Fibroblast of mammary gland (primary cell): ENCODE measurements around the gene MRM3.

ENCODE experiments used
- DNase-seq: peaks from one replicate; pipeline ENCODE4 v3.0.0-alpha.2; 2010; ENCODE audit warnings: low read depth
- H3K4me3 ChIP-seq: 2 replicates; pipeline ENCODE4 v1.5.1; 2011; ENCODE audit warnings: low read depth, mild to moderate bottlenecking, low read length, moderate library complexity; ENCODE audit not compliant: control insufficient read depth
- TF ChIP-seq, protein P1 (sequence below): conservative IDR thresholded peaks from 2 replicates; pipeline ENCODE4 v1.5.1; 2011; ENCODE audit warnings: low read depth, low read length, inconsistent platforms; ENCODE audit not compliant: control insufficient read depth, insufficient read depth

MRM3 gene

DNA sequence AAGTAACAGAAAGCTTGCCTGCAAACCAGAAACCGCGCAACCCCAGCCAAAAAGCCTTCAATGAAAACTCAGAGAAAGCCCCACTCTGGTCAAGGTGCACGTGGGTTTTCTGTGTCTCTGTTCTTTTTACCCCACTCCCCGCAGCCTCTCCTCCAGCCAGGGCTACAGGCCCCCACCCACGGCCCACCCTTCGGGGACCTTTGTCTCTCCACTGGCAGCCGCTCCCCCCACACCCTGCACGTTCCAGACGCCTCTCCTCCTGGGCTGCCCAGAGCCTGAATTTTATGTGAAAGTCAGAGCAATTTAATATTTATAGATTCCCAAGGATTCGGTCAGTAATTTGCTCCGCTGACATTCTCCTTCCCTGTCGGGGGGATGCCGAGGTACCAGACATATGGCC, 24.2 kb downstream of the MRM3 start:
- TF ChIP-seq, protein P1, sequence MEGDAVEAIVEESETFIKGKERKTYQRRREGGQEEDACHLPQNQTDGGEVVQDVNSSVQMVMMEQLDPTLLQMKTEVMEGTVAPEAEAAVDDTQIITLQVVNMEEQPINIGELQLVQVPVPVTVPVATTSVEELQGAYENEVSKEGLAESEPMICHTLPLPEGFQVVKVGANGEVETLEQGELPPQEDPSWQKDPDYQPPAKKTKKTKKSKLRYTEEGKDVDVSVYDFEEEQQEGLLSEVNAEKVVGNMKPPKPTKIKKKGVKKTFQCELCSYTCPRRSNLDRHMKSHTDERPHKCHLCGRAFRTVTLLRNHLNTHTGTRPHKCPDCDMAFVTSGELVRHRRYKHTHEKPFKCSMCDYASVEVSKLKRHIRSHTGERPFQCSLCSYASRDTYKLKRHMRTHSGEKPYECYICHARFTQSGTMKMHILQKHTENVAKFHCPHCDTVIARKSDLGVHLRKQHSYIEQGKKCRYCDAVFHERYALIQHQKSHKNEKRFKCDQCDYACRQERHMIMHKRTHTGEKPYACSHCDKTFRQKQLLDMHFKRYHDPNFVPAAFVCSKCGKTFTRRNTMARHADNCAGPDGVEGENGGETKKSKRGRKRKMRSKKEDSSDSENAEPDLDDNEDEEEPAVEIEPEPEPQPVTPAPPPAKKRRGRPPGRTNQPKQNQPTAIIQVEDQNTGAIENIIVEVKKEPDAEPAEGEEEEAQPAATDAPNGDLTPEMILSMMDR, result no peak
- no peak for DNase-seq
- H3K4me3 ChIP-seq, result no peak overlapping the region

- TF ChIP-seq, protein P1, result no peak
- DNase-seq, result no peak
- H3K4me3 ChIP-seq, result no peak overlapping the region
These were observed 24.8 kb downstream of the MRM3 start for GRCh38 chr17:806781-807522.

DNA sequence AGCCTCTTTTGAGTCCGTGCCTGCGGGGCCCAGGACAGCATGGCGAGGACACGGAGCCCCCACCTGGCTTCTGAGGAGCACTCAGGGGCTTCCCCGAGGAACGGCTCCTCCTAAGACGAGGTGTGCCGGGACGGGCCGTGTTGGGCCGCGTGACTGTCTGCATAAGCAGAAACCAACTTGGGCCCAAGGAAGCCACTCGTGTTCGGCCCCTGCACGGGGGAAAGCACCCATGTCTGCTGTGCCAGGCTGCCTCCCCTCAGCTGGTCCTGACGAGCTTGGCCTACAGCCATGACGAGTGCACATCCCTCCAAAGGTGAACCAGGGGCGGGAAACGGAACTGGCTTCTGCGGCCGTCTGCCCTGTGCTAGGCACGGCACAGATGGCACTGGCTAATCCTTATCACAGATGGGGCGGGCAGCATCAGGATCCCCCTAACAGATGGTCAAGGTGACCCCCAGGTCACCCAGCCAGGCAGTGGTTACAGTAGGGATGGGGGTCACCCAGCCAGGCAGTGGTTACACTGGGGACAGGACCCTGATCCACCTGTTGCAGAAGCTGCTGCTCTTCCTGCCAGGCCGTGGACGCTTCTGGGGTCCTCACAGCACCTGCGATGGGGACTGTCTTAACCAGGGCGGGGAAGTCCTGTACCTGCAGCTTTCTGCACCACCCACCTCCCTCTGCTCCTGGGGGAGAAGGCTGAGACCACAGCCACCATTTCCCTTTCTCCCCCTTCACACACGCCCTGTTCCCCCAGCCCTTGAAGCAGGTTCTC, 25.6 kb downstream of the MRM3 start:
- no peak for DNase-seq
- no peak overlapping the region for H3K4me3 ChIP-seq

GRCh38 chr17:811051-811784, 29.1 kb downstream of the MRM3 start:
- no peak for DNase-seq
- TF ChIP-seq, protein P1, result no peak
- no peak overlapping the region for H3K4me3 ChIP-seq

More for the DNA sequence above, 25.6 kb downstream of the MRM3 start:
- TF ChIP-seq, protein P1, result no peak

GRCh38 chr17:812638-813204, 30.6 kb downstream of the MRM3 start:
- DNase-seq, result no peak
- H3K4me3 ChIP-seq, result no peak overlapping the region
- TF ChIP-seq, protein P1, result no peak

GRCh38 chr17:814371-814770, 32.2 kb downstream of the MRM3 start:
- H3K4me3 ChIP-seq, result no peak overlapping the region
- TF ChIP-seq, protein P1, result no peak
- DNase-seq, result no peak
